Lower leg skin (tissue), 4 donors: Measurements from ENCODE around the gene EREG. TPM values are rescaled to one million over a fixed set of nuclear protein-coding genes. Genes with fewer than 3 reads are reported as not detected.

Experiments used
- DNase-seq, 2 donors: peaks; one replicate each; pipeline ENCODE4 v3.0.0-alpha.2; 2019; ENCODE audit warnings: low spot score in 2 of 2
- H3K4me3 ChIP-seq: fragments of 200-600 bp; sonication (generic); 2 replicates; pipeline ENCODE4 v1.5.1; 2017; ENCODE audit warnings: mild to moderate bottlenecking, low read depth; ENCODE audit not compliant: poor library complexity, severe bottlenecking
- POLR2A ChIP-seq, 2 donors: fragments of 450-650 bp; IDR thresholded peaks; one replicate each; pipeline ENCODE4 v1.6.1; 2016 to 2017; ENCODE audit warnings: antibody characterized with exemption in 2 of 2, mild to moderate bottlenecking in 1 of 2, moderate library complexity in 1 of 2
- WGBS, 2 donors: methylation state at CpG; one replicate each; pipeline ENCODE4 v1.1.5; 2018; 5-methylcytosine and 5-hydroxymethylcytosine counted together
- intact Hi-C: fragments of 100-400 bp; cut with DNase I; formaldehyde crosslinking; loops from one replicate; pipeline ENCODE4 v1.15.0; 2023; ENCODE audit warnings: low total_unique reads
- total RNA-seq, 4 donors: library from RNA; depleted of rRNA; stranded (reverse); fragments of >200 nt; gene quantifications; one replicate each; pipeline ENCODE4 v1.1.0, GENCODE V29; 2016
- TF ChIP-seq, protein P1 (sequence below), 3 donors: fragments of 450-650 bp; IDR thresholded peaks; one replicate each; pipeline ENCODE4 v1.5.1; 2016; ENCODE audit warnings: antibody characterized with exemption in 3 of 3, mild to moderate bottlenecking in 3 of 3, moderate library complexity in 2 of 3

The EREG gene
- total RNA-seq, 4 donors from 2014 or later, result 21.4 to 52.1 (median 44.3) TPM

DNA sequence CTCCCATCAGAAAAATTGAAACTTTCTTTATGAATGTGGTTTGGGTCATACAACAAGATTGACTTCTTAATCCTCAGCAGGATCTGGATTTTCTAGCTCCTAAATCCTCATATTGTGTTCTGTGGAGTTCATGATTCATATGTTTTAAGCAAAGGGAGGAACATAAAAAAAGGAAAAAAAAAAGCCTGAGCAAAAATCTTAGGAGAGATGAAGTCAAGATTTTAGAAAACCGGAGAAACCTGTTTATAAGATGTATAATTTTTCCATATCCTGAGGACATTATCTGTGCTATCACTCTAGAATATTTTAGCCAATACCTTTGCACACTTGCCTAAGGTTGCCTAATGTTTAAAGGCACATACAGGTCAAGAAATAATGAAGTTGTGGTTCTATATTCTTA lies 7.0 kb upstream of the EREG start:
- intact Hi-C loops, result no loop called here
- DNase-seq, result no peak
- 31 to 54% methylated on average over 1 of the region's 1 CpG for WGBS, 2 donors
- H3K4me3 ChIP-seq, result no peak overlapping the region
- TF ChIP-seq, protein P1, sequence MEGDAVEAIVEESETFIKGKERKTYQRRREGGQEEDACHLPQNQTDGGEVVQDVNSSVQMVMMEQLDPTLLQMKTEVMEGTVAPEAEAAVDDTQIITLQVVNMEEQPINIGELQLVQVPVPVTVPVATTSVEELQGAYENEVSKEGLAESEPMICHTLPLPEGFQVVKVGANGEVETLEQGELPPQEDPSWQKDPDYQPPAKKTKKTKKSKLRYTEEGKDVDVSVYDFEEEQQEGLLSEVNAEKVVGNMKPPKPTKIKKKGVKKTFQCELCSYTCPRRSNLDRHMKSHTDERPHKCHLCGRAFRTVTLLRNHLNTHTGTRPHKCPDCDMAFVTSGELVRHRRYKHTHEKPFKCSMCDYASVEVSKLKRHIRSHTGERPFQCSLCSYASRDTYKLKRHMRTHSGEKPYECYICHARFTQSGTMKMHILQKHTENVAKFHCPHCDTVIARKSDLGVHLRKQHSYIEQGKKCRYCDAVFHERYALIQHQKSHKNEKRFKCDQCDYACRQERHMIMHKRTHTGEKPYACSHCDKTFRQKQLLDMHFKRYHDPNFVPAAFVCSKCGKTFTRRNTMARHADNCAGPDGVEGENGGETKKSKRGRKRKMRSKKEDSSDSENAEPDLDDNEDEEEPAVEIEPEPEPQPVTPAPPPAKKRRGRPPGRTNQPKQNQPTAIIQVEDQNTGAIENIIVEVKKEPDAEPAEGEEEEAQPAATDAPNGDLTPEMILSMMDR (IDR thresholded peaks at IDR 0.05), result no peak
- no peak for TF ChIP-seq POLR2A (IDR thresholded peaks at IDR 0.05)

- TF ChIP-seq POLR2A (IDR thresholded peaks at IDR 0.05), result no peak
- TF ChIP-seq, protein P1 (IDR thresholded peaks at IDR 0.05), result no peak
- WGBS, 2 donors, result 60 to 62% methylated on average over 4 of the region's 4 CpGs
- intact Hi-C loops, result no loop called here
- DNase-seq, result no peak
- H3K4me3 ChIP-seq, result no peak overlapping the region
Observed at GRCh38 chr4:74361671-74362070, 3.3 kb upstream of the EREG start.

DNA sequence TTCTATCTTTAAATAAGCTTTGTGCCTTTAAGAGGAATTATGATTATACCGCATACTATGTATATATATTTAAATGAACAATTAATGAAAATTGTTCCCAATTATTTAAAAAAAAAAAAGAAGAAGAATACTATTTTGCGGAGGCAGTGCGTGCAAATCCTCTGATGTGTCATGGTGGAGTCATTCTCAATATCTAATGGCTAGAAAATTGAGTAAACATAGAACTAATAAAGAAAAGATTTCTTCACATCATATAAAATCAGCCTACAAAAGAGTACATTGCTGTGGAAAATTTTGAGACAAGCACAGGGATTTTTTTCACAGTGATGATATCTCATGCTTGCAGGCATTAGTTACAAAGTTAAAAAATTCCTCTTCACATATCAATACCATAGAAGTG lies 2.6 kb upstream of the EREG start:
- DNase-seq, result no peak
- 70 to 82% methylated on average over 3 of the region's 3 CpGs for WGBS, 2 donors
- TF ChIP-seq, protein P1 (IDR thresholded peaks at IDR 0.05), result no peak
- TF ChIP-seq POLR2A (IDR thresholded peaks at IDR 0.05), result no peak
- intact Hi-C loops, result no loop called here
- H3K4me3 ChIP-seq, result no peak overlapping the region

DNA sequence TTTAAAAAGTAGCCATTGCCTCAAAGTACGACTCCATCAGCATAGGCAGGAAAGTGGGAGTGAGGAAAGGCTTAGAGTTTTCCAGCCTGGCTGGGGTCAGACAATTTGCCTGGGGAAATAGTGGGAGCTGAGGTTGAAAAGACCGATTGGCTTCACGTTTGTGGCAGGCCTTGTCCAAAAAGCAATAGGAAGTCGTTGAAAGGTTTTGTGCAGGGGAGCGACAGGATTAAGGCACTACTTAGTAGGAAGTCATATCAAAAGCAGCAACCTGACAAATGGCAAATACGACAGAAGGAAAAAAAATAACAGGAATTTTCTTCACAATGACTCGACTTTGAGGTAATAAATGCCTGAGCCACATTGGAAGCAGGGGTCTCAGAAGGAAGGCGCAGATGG lies 691 bp upstream of the EREG start:
- no peak for TF ChIP-seq POLR2A (IDR thresholded peaks at IDR 0.05)
- H3K4me3 ChIP-seq, result no peak overlapping the region
- DNase-seq, result no peak
- intact Hi-C loops, result no loop called here
- 37% methylated on average over 8 of the region's 8 CpGs for WGBS, 2 donors

DNA sequence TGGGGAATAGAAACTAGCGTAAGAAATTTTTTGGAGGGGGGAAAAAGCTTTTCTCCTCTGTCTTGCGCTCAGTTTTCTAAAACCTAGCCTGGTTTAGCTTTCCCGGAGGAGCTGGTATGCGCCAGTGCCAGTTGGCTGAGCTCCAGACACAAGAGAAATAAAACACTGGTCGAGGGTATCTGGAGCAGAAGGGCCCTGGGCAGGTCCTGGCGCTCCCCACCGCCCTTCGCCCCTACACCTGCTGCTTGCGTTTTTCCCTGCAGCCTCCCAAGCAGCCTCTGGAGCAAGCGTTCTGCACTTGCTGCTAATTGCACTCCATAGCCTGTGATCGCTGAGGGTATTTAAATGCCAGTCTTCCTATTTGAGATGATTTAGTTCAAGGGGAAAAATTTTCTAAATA lies 816 bp downstream of the EREG start:
- WGBS, 2 donors, result 6 to 7% methylated on average over 11 of the region's 11 CpGs
- no peak overlapping the region for H3K4me3 ChIP-seq
- intact Hi-C loops, result no loop called here
- TF ChIP-seq, protein P1 (IDR thresholded peaks at IDR 0.05), result no peak
- no peak for TF ChIP-seq POLR2A (IDR thresholded peaks at IDR 0.05)
- no peak for DNase-seq

GRCh38 chr4:74366367-74366911 lies 1.5 kb downstream of the EREG start:
- 29 to 38% methylated on average over 2 of the region's 2 CpGs for WGBS, 2 donors
- DNase-seq, result no peak
- H3K4me3 ChIP-seq, result no peak overlapping the region
- intact Hi-C loops, result no loop called here
- no peak for TF ChIP-seq POLR2A (IDR thresholded peaks at IDR 0.05)
- TF ChIP-seq, protein P1 (IDR thresholded peaks at IDR 0.05), result no peak
